Embryonic facial prominence (tissue), 1 donor: ENCODE measurements around the gene RNF167.

Experiments used
- DNase-seq: peaks from one replicate; pipeline ENCODE4 v3.0.0-alpha.2; 2016; ENCODE audit errors: extremely low spot score

RNF167 gene

DNA sequence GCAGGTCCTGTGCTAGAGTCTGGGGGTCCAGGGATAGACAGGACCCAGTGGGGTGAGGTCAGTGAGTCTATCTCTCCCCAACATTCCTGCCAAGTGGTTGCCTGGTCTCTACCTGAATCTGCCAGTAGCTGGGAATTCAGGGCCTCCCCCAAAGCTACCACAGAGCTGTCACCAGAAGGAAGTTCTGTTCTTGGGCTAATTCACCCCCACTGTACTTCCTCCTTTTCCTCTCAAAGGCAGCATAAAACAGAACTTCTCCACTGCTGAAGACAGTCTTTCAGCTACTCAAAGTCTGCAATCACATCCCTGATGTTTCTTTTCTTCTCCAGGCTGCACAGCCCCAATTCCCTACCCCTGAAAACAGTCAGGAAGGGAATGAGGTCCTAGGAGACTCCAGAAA, 38.7 kb downstream of the RNF167 start:
- no peak for DNase-seq

DNA sequence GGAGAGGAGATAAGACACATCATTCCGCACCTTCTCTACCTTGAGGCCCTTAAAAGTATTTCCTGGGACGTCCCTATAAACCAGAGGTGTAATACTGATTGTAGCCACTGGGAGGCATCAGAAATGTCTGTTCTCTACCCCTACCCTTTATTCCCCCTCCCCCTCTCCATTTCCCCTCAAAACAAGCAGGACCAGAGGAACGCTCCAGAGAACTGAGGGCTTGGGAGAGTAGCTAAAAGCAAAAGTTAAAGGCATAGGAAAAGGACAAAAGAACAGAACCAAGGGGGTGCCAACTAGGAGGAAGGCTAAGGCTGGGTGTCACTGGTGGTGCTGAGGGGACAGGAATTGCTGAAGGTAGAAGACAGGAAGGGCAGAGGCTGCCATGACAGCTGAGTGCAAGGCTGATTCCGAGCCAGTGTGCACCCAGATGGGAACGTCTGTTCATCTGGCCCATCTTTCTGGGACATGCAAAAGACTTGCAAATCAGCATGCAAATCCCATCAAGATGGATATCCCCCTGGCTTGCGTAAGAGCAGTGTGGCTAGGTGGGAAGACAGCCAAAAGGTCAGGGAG, 40.7 kb downstream of the RNF167 start:
- no peak for DNase-seq

DNA sequence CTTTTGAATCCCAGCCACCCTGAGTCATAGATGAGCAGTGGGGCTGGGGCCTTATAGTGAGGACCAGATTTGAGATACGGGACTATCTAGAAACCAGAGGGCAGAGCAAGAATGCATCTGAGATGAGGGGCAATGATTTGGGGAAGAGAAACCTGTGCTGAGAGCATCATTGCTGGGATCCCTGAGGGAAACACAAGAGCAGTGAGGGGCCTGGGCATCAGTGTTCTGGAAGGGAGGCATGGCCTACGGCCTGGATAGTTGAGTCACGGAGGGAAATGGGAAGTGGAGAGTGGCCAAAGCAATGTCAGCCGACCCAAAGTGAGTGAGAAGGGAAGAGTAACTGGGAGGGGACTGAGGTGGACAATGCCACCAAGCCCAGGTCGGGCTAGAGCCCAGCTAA, 42.2 kb downstream of the RNF167 start:
- no peak for DNase-seq

DNA sequence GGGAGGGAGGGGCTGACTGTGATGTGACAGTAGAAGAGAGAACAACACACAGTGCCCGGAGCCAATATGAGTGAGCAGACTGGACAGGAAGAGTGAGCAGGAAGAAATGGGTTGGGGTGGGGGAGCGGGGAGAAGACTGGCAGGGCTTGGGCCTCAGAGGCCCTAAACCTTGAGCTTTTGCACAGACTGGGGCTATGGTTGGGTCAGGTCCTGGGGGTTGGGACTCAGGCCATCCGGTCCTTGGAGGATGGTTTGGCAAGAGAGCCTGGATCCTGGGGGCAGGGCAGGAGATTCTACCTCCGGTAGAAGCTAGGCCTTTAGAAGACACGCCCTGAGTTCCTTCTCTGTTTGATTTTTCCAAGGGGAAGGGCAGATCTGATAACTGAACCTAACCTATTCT, 46.3 kb downstream of the RNF167 start:
- no peak for DNase-seq

DNA sequence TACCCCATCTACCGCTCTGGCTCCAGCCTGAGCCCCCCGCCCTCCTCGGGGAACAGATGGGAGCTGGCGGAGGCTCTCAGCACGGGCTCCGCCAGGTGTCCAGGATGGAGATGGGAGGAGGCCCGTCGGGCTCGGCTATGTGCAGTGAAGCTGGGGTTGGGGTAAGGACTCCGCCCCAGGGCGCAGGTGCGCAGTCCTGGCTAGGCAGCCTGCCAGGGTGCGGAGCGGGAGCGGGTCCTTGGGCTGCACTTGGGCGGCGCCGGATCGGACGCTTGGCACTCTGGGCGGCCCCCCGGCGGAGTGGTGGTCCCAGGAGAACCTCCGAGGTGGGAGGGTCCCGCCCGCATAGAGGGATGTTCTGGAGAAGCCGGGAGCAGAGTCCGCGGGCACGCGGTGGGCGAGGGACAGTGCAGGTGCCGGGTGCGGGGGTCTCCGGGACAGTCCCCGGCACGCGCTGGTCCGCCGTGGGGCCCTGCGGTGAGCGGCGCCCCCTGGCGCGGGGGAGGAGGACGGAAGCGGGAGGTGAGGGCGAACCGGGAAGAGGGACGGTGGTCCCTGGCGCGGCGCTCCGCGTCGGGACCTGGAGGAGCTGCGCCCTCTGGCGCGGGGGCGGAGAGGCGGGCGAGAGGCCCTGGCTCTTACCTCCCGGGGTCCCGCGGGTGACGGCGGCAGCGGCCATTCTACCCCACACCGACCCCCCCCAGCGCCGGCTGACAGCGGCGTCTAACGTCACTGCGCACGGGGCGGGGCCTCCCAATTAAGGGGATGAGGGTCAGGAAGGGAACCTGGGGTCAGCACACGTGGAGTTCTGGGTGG, 47.1 kb downstream of the RNF167 start, which contains the start of gene CAMTA2:
CAMTA2 (minus strand) TSS at position 725 of the 816 bp plus-strand sequence. CDS start 1,453 bp downstream, outside the sequence.
- DNase-seq, result peak; percentile 27

DNA sequence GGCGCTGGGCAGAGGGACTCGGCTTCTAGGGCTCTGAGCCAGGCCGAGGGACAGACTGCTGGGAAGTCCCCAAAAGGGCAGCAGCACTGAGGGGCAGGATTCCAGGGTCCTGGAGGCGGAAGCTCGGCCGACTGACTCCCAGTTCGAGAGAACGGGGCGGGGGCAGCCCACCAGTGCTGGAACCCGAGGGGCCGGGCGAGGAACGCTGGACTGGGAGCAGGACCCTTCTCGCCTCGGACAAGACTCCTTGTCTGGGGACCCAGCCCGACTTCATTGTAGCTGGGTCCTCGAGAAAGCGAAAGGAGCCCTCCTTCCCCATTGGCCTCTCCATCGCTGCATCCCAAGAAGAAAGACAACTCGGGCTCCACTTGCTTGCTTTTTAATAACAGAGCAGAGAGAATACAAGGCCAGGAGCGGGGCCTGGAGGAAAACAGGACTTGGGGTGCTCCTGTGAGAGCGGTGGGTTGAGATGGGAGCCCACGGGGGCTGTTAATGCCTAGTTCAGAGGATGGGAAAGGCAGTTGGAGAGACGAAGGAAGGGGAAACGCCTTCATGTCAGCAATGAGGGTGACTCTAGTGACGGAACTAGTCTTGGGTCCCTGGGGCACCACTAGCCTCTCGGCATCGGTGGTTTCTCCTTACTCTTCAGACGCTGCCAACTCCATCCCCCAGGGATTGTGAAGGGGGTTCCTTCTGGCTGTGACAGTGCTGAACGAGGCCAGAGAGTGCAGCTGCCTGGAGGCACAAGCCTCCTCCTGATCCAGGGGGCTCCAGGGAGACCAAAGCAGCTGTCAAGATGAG, 47.9 kb downstream of the RNF167 start:
- DNase-seq, result no peak

DNA sequence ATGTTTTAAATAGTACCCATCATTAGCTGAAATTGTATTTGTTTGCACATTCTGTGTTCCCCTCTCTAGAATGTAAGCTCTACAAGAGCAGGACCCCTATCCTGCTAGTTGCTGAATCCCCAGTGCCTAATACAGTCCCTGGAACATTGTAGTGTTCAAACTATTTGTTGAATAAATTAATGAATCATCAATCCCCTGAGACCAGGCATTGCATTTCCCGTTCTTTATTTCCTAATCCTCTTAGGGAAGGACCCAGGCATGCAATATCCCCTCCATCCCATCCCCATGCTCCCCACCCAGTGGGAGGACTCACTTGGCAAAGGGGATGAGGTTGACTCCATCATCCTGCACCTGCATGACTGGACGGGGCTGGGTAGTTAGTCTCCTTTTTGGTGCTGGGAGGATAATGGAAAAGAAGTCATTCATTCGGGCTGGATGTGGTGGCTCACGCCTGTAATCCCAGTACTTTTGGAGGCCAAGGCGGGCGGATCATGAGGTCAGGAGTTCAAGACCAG, 54.1 kb downstream of the RNF167 start:
- DNase-seq, result no peak
